Measurements from ENCODE around the gene FMC1.
"Not testable (repeated sequence)": the region's sequence is repeated elsewhere in the genome, so short reads cannot be mapped to it uniquely, and the experiment has no call there.

FMC1 gene, protein sequence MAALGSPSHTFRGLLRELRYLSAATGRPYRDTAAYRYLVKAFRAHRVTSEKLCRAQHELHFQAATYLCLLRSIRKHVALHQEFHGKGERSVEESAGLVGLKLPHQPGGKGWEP

DNA sequence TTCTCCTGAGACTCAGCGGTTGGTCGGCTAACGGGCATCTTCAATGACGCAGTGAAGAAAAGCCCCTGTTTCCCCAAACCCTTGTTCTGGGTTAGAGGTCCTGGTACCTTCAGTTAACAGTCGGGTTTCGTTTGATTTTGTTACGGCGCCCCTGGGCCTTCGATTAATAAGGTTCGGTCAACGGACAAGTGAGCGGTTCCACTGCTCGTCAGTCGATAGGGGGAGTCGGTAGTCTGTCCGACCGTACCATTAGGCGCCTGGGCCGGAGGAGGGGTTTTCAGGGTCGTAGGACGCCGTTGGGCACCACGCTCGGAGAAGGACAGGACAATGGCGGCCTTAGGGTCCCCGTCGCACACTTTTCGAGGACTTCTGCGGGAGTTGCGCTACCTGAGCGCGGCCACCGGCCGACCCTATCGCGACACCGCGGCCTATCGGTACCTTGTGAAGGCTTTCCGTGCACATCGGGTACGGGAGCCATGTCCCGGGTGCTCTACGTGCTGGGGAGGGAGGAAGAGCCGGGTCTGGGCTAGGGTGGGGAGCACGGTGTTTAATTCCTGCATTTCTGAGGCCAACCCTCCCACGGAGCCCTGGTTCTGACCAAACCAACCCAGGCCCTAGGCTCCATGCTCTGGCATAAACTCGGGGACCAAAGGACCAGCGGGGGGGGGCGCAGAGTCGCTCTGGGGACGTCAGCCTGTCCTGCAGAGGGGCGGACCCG is at the start of gene FMC1:
FMC1 (plus strand) TSS at position 280 of the 718 bp plus-strand sequence; CDS start at position 328, 48 bp downstream.
- peak; percentile 73 to 78 for DNase-seq

DNA sequence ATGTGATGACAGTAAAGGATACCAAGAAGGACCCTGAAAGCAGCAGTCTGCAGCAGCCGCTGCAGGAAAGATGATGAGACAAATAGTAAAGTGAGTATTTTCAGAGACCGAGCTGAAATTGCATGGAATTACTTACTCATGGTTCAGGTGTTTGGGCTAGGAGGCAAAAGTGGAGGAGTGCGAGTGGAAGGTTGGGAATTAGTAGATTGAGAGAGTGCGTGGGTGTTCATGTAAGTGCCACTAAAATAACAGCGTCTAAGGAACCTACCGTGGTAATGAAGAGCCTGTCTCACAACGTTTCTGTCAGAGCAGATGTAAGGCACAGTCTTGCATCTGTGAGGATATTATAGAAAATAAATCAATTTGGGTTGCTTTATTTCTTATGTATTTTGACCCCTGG is 48.3 kb upstream of the FMC1 start:
- DNase-seq = no peak

DNA sequence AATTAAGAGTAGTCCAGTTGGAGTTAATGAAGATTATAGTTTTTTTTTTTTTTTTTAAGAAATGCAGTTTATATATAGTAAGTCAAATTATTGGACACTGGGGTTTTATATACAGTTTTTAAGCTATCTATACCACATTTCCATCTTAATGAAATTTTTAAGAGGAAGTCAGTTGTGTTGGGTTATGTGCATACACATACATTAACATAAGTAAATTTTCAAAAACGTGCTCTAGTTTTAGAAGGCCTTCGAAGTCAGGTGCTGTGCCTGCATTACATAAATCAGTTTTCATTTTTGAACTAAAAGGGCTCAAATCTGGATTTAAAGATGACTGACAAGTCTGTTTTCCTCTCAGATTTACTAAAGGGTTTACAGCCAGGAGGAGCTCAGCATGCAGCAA is 47.6 kb upstream of the FMC1 start:
- DNase-seq = no peak

DNA sequence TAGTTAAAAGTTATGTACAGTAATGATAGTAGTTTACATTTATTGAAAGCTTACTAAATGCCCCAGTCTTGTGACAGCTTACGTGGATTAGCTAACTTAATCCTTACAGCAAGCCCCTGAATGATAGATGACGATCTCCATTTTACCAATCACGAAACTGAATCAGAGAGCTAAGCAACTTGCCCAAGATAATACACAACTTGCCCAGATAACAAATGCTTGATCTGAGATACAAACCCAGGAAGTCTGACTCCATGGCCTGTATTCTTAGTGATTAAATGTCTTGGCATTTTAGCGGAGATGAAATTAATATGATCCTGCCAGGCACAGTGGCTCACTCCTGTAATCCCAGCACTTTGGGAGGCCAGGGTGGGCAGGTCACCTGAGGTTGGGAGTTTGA is 46.9 kb upstream of the FMC1 start:
- no peak for DNase-seq

DNA sequence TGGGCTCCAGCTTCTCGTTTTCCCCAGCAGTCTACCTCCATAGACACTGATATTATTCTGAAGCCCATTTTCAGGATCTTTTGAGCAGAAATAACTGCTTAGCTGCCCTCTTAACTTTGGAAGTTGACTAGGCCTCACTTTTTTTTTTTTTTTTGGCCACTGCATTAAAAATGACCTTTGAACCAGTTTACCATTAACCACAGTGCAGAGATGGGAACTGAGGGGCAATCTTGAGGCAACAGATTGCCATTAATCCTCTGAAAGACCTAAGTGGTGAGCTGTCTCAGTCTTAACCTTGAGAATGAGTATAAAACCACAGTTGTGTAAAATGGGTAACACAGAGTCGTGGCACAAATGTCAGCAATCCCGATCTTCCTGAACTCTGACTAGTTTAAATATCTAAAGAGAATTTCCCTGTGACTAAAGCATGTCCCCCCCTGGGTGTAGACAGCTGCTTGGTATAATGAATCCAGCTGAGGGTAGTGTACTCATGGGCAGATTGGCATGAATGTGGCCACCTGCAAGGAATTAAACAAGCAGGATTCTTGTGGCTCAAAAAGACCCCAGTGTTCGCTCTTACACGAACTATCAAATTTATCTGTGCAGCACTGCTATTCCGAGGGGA is 46.1 kb upstream of the FMC1 start:
- DNase-seq = no peak

DNA sequence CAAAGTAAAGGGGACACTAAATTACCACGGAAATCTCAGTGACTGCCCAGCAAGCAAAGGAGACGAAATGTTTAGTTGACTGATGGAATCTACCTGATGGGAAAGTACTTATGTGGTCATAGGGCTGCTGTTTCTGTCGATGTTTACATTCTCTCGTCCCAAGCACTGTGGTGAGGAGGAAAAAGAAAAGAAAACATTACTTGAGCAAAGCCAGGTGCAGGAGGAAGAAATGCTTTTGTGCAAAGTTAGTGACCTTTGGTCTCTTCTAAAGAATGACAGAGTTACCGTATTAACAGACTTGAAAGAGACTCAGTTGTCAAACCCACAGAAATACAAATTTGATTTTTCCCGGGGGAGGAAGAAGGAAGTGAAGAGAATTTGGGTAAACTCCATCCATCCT is 43.3 kb upstream of the FMC1 start:
- DNase-seq = no peak

DNA sequence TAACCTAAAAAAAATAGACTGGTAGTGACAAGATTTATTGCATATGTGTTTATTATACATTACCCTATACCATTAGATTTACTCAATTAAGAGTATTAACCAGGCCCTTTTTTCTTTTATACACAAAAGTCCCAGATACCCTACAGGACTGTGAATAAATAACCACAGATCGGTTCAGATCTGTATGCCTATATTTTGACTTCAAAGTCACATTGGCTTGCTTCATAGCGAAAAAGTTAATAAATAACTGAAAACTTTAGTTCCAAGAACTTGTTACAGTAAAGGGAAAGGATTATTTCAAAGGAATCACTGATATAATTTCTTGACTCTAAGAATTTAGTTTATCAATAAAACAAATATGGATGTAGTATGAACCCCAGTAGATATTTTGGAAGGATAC is 41.8 kb upstream of the FMC1 start:
- DNase-seq = no peak

DNA sequence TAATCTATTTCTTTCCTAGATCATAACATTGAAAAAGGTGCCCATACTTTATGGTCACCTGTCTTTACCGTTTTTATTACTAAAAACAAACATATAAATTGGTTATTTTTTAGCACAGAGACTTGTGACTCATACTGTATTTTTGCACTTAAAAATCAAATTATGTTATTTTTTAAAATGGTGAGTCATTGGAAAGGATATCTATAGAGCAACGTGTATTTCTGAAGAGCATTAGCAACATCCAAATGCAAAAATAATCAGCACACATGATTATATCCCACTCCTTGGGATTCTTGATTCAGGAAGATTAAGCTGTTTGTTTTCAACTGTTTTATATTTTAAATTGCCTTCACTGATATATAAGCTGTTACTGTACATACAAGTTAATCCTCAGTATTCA is 40.7 kb upstream of the FMC1 start:
- no peak for DNase-seq

DNA sequence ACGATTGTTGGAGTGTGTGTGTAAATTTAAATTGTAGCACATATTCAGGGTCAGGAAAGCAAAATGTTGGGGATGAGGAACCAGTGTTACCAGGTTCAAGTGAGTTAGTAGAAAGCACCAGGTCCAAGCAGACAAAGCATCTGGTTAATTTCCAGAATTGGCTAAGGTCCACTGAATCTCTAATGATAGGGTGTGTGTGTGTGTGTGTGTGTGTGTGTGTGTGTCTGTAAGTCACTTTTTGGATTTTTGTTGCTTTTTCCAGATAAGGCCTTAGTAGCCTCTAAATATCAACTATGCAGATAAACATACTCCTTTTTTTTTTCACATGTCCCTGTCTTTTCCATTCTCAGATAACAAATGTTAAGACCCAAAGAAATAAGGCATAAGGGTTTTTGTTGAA is 36.6 kb upstream of the FMC1 start:
- no peak for DNase-seq

DNA sequence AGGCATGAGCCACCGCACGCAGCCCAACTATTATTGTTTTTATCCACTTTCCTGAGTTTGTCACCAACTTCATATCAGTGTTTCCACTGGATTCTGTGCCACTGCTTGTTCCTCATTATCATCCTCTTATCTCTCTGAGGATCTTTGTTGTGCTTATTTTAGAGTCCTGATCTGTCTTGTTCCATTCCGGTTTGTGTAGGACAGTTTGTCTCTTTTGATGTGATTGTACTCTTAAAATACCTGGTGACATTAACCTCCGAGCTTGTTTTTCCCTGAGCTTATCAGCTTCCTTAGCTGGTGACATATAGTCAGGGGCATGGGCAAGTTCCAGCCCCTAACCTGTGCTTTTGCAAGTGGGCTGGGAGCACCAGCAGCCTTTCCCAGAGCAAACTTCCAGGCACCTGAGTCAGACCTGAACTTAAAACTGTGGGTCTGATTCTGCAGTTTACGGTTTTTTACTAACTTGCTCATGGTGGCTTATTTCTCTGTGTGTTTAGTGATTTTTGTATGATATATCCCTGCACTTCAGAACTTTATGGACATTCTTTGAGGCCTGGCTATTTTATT is 23.1 kb upstream of the FMC1 start:
- DNase-seq = no peak

DNA sequence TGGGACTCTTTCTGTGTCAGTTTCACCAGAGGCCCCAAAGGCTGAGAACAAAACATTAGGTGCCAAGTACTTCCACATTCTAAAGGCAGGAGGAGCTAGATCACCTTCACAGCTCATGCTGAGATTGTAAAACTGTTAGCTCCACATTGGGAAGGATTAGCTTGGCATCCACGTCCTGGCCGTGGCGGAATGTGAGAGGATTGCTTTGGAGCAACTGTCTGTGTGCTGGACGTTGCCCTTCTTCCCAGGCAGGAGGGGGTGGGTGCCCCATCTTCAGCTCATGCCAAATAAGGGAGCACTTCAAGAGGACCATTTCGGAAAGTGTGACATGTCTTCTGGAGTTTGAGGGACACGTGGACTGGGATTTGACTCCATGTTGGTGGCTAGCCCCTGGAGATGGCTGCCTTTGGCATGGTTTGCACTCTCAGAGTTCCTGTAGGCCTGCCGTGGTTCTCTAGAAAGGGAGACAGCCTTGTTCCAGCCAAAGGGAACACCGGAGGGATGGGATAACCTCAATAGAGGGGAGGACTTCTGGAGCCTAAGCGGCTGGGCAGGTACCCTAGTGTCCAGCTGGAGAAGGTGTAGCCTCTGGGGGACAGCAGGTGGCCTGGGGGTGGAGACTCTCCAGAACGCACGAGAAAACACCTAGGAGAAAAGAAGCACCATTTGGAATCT is 19.9 kb upstream of the FMC1 start:
- no peak for DNase-seq

DNA sequence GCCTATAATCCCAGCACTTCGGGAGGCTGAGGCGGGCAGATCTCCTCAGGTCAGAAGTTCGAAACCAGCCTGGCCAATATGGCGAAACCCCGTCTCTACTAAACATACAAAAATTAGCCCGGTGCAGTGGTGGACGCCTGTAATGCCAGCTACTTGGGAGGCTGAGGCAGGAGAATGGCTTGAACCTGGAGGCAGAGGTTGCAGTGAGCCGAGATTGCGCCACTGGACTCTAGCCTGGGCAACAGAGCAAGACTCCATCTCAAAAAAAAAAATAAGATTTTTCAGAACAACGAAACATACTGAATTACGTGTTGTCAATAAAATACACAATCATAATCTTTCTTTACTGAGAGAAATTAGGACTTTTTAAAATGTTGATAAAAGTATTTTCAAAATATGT is 16.4 kb upstream of the FMC1 start:
- not testable (repeated sequence) for DNase-seq

DNA sequence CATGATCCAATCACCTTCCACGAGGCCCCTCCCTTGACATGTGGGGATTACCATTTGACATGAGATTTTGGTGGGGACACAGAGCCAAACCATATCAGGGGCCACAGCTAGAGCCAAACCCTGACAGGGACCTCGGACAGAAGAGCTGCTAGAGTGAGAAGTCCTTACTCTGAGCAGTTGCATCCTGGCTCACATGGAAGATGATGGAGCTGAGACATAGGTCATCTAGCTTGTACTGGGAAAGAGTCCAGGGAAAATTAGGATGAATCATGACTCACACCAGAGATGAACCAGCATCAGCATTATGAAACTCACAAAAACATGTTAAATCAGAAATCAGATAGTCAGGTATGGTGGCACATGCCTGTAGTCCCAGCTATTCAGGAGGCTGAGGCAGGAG is 12.8 kb upstream of the FMC1 start:
- DNase-seq = no peak

DNA sequence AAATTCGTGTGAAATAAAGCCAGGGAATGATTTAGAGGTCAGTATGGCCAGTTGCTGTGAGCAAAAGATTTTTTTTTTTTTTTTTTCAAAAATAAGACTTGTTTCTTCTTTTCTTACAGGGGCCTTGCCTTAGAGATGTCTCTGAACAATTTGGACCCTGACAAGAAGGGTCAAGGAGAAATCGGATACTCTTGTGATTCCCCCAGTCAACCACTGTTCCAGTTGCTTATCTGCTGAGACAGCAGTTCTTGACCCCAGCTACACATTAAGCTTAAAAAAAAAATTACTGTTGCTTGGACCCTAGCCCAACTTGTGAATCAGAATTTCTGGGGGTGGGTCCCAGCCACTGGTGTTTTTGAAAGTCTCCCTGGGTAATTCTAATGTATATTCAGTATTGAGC is 12.0 kb upstream of the FMC1 start:
- no peak for DNase-seq

DNA sequence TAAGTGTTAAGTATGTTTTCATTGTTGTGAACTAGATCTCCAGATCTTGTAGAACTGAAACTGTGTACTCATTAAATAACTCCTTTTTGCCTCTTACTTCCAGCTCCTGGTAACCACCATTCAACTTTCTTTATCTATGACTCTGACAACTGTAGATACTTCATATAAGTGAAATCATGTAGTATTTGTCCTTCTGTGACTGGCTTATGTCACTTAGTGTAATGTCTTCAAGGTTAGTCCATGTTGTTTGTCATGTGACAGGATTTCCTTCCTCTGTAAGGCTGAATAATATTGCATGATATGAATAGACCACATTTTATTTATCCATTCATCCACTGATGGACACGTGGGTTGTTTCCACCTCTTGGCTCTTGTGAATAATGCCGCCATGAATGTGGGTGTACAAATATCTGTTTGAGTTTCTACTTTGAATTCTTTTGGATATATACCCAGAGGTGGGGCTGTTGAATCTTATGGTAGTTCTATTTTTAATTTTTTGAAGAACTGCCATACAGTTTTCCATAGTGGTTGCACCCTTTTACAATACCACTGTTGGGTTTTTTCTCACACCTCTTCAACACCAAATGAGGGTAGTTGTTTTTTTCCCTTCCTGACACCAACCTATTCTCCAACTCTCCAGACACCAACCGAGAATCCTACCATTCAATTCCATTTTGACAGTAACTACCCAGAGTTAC is 10.7 kb upstream of the FMC1 start:
- DNase-seq = no peak

DNA sequence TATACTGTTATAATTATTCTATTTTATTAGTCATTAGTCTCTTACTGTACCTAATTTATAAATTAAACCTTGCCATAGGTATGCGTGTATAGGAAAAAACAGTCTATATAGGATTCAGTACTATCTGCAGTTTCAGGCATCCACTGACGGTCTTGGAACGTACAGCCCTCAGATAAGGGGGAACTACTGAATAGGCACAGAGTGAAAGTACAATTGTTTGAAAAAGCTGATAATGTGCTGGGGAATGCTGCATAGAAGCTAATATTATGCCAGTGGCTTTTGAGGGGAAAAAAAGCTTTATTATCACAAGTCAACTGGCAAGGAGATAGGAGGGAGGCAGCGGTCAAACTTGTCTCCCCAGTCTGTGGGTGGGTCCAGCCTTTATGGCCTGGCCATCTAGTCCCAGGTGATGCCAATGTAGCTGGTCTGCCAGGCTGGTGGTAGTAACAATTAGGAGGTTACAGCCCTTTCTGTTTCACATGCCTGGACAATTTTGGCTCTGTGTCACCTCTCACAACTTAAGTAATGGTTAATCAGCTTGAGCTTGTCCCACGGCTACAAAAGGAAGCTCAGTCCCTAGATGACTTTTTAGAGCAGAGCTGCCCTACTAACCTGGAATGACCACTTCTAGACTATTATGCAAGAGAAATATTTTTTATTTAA is 8.3 kb upstream of the FMC1 start:
- no peak for DNase-seq

DNA sequence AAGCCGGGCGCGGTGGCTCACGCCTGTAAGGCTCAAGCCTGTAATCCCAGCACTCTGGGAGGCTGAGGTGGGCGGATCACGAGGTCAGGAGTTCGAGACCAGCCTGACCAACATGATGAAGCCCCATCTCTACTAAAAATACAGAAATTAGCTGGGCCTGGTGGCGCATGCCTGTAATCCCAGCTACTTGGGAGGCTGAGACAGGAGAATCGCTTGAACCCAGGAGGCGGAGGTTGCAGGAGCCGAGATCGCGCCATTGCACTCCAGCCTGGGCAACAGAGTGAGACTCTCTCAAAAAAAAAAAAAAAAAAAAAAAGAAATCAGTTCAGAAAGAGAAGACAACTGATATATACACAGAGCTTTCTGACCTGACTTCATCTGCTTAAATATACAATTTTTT is 7.7 kb upstream of the FMC1 start:
- not testable (repeated sequence) for DNase-seq

DNA sequence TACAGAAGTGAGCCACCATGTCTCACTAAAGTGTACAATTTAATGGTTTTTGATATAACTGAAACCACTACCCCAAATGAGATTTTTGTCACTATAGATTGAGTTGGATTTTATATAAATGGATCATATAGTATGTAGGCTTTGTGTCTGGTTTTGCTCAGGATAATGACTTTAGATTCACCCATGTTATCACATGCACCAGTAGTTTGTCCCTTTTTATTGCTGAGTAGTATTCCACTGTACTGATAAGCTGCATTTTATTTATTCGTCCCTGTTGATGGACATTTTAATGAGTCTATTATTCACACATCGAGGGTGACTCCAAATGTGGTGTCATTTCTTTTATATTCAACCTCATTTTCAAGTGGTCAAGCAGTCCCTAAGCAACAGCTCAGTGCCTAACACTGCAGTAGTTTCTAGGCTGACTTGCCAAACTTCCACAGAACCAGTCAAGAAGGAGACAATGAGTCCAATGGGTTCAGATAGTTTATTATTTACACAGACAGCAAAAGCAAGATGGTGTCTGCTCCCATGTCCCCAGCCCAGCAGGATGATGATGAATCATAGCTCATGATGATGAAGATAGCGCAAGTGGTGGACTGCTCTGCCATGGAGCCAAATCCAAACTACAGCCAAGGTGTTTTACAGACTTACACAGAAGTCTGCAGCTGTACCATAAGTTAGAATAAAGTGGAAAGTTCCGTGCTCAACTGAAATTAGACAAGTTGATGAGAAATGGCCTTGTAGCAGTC is 6.6 kb upstream of the FMC1 start:
- no peak for DNase-seq

DNA sequence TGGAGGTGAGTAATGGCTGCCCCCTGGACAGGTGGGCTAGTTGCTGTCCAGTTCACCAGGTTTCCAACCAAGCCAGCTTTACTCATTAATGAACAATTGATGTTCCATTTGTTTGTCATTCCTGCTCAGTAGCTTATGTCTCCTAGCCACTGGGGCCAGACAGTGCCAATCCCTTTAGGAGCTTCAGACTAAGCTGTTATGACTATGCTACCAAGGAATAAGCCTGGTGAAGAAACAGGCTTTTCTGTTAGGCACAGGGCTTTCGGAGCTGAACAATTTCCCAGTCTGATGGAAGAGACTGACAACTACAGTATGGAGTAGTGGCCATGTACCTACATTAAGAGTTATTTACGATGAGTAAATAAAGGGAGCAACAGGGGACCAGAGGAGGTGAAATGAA is 2.1 kb upstream of the FMC1 start:
- no peak for DNase-seq

DNA sequence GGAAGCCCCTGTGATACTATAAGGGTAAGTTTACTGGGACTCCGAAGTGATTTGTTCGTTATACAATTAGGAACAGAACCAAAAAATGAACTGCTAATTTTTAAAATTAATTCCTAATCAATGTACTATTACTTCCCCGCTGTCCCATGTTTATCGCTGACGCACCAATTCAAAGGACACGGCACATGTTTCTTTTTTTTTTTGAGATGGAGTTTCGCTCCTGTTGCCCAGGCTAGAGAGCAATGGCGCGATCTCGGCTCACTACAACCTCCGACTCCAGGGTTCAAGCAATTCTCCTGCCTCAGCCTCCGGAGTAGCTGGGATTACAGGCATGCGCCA is 1.5 kb upstream of the FMC1 start:
- no peak for DNase-seq

DNA sequence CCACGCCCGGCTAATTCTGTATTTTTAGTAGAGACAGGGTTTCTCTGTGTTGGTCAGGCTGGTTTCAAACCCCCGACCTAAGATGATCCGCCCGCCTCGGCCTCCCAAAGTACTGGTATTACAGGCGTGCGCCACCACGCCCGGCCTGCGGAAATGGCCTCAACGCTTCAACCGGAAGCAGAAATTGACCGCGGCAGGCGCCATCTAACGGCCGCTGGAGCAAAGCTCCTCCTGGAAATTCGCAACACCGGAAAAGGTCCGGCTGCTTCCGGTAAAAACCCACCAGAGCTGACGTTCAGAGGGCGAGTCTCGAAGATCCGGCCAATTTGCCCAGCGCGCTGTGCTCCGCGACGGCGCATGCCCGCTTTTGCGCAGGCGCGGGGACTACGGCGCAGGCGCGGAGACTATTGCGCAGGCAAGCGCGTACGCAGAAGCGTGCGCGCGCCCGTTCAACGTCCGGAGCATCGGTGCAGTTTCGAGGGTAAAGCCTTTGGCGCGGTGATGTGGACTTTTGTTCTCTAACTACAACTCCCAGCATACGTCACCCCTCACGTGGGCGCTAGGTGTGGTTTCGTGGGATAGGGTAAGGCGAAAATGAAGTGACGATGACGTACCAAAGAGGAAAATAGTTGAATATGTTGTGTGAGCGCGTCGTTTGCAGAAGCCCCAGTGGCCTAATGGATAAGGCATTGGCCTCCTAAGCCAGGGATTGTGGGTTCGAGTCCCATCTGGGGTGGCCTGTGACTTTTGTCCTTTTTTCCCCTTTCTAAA is 915 bp upstream of the FMC1 start:
- peak; percentile 99 for DNase-seq
